Erythroblast (primary cell): ENCODE results near the gene EXOC6.

Experiments
- GATA1 ChIP-seq: IDR thresholded peaks from 2 replicates; pipeline ENCODE4 v1.6.1; 2011; ENCODE audit warnings: low read depth, mild to moderate bottlenecking, control low read depth, low read length, moderate library complexity
- POLR2A ChIP-seq: IDR thresholded peaks from 2 replicates; pipeline ENCODE4 v1.6.1; 2011; ENCODE audit warnings: mild to moderate bottlenecking, low read length

- no peak for TF ChIP-seq POLR2A
- TF ChIP-seq GATA1: no peak
Observed at GRCh38 chr10:93090619-93091018, 242.3 kb downstream of the EXOC6 start.
